Common myeloid progenitor, CD34-positive (primary cell): ENCODE measurements around the gene JADE1.

Experiments
- CTCF ChIA-PET: fragments of 350-600 bp; sonication (Branson Sonifier 250); formaldehyde crosslinking; loops from one replicate; lab custom pipeline; 2021; ENCODE audit warnings: antibody characterized with exemption; lab: Charles Lee
- POLR2A ChIA-PET: fragments of 350-600 bp; sonication (Branson Sonifier 250); formaldehyde crosslinking; loops from one replicate; lab custom pipeline; 2021; ENCODE audit warnings: antibody characterized with exemption; lab: Charles Lee
- DNase-seq, 3 donors: peaks; one replicate each; pipeline versions ENCODE4 v3.0.0 to v3.0.0-alpha.2; 2013
- H3K27ac ChIP-seq, 2 experiments: 1 replicate in 1 of 2; 2 replicates in 1 of 2; pipeline ENCODE4 v1.7.0; 2013; ENCODE audit warnings: inconsistent platforms in 2 of 2, low read length in 2 of 2, mild to moderate bottlenecking in 2 of 2, low read depth in 1 of 2, moderate library complexity in 1 of 2; ENCODE audit not compliant: severe bottlenecking in 2 of 2, insufficient read depth in 1 of 2, poor library complexity in 1 of 2
- H3K27me3 ChIP-seq, 5 experiments: replicated peaks in 2 of 5; 1 replicate in 3 of 5; 2 replicates in 2 of 5; pipeline versions ENCODE4 v1.6.1 to v1.7.0; 2013; ENCODE audit warnings: low read length in 4 of 5, mild to moderate bottlenecking in 2 of 5, moderate library complexity in 2 of 5, inconsistent platforms in 1 of 5; ENCODE audit not compliant: insufficient read depth in 5 of 5, control insufficient read depth in 4 of 5
- H3K36me3 ChIP-seq, 4 experiments: 1 replicate in 2 of 4; 2 replicates in 2 of 4; pipeline versions ENCODE4 v1.6.1 to v1.7.0; 2013; ENCODE audit warnings: low read length in 3 of 4, control low read depth in 1 of 4, mild to moderate bottlenecking in 1 of 4; ENCODE audit not compliant: control insufficient read depth in 4 of 4, insufficient read depth in 4 of 4
- H3K4me1 ChIP-seq, 4 experiments: 1 replicate in 3 of 4; 2 replicates in 1 of 4; pipeline versions ENCODE4 v1.6.1 to v1.7.1; 2013; ENCODE audit warnings: low read length in 3 of 4, mild to moderate bottlenecking in 3 of 4, control low read depth in 1 of 4, inconsistent platforms in 1 of 4, moderate library complexity in 1 of 4; ENCODE audit not compliant: control insufficient read depth in 4 of 4, insufficient read depth in 4 of 4; ENCODE audit errors: control extremely low read depth in 1 of 4
- H3K4me3 ChIP-seq, 7 experiments: 1 replicate in 4 of 7; 2 replicates in 3 of 7; pipeline versions ENCODE4 v1.5.1 to v1.7.0; 2013; ENCODE audit warnings: mild to moderate bottlenecking in 7 of 7, low read length in 6 of 7, moderate library complexity in 6 of 7, inconsistent platforms in 2 of 7, low read depth in 2 of 7, control low read depth in 1 of 7; ENCODE audit not compliant: insufficient read depth in 4 of 7, control insufficient read depth in 1 of 7; ENCODE audit errors: extremely low read depth in 1 of 7
- H3K9me3 ChIP-seq, 5 experiments: 1 replicate in 4 of 5; 2 replicates in 1 of 5; pipeline versions ENCODE4 v1.6.1 to v1.7.1; 2013; ENCODE audit warnings: low read length in 4 of 5, mild to moderate bottlenecking in 2 of 5, inconsistent platforms in 1 of 5, low read depth in 1 of 5, moderate library complexity in 1 of 5; ENCODE audit not compliant: control insufficient read depth in 4 of 5, insufficient read depth in 2 of 5; ENCODE audit errors: control extremely low read depth in 1 of 5
- WGBS: methylation state at CpG from one replicate; pipeline ENCODE4 v1.1.5; 2013; ENCODE audit not compliant: insufficient coverage; 5-methylcytosine and 5-hydroxymethylcytosine counted together

Gene JADE1

DNA sequence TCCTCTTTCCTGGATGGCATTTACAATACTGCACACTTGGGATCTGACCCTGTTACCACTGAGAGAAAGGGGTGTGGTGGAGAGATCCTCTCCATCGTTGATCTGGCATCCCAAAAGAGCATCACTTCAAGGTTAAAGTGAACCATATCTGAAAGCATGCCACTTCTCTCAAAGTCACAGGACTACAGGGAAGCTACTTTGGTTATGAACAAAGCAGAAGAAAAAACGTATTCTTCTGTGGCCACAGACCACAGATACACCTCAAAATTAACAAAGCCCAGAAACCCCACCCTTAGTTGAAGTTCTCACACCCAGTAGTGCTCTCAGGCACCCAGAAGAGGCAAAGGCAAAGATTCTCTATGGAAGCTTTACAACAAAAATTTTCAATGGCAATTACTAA is 108.3 kb downstream of the JADE1 start:
- peak; percentile 10 to 75 (median 68) for DNase-seq
- Histone ChIP-seq H3K36me3 (no peaks in the 10 kb centered on the region), H3K9me3 (no peaks in the 10 kb centered on the region), H3K27ac (no peak overlapping the region), H3K4me1 (peaks cover 14 to 43% (median 25%) of the 10 kb centered on the region in 4 experiments), H3K27me3 (no peaks in the 10 kb centered on the region), H3K4me3 (peak overlapping the region in 1 of 7 experiments; percentile 6)
- WGBS = 0% methylated on average over 1 of the region's 2 CpGs
- POLR2A ChIA-PET = no interaction called here
- CTCF ChIA-PET = interaction anchor here (0.8 to 2.2 kb wide), 2 partner anchors 25 to 106 kb away, joined by 3 to 6 read pairs; no protein-coding TSS in a partner anchor

DNA sequence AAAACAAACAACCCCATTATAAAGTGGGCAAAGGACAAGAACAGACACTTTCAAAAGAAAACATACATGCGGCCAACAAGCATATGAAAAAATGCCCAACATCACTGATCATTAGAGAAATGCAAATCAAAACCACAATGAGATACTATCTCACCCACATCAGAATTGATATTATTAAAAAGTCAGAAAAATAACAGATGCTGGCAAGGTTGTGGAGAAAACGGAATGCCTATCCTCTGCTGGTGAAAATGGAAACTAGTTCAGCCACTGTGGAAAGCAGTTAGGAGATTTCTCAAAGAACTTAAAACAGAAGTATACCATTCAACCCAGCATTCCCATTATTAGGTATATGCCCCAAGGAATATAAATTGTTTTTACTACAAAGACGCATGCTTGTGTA is 112.5 kb downstream of the JADE1 start:
- H3K27ac ChIP-seq = no peak overlapping the region
- H3K4me3 ChIP-seq = no peak overlapping the region
- DNase-seq = no peak
- WGBS = no CpG with 5 or more reads among the region's 3 CpGs
- H3K4me1 ChIP-seq = peaks cover 7 to 17% (median 10%) of the 10 kb centered on the region in 4 experiments
- POLR2A ChIA-PET = no interaction called here
- CTCF ChIA-PET = interaction anchor here (1.0 kb wide), 1 partner anchor 858 kb away, joined by 3 read pairs; no protein-coding TSS in a partner anchor
- peaks cover 0 to 10% (median 3%) of the 10 kb centered on the region in 4 experiments for H3K36me3 ChIP-seq
- peaks cover 0 to 4% (median 0%) of the 10 kb centered on the region in 5 experiments for H3K9me3 ChIP-seq
- H3K27me3 ChIP-seq = no peaks in the 10 kb centered on the region
